ENCODE measurements around the gene ZFTA. TPM values are rescaled to one million over a fixed set of nuclear protein-coding genes. Genes with fewer than 3 reads are reported as not detected.

The ZFTA gene
- total and polyA plus RNA-seq, 2 donors (not counting 1 experiment from before 2014, with no cell fraction given), result 3.4 to 11.8 TPM

- H3K4me1 ChIP-seq (ENCODE audit: control insufficient read depth in 2 of 2, insufficient read depth in 2 of 2, low read length in 2 of 2), result peaks cover 14 to 21% of the 10 kb centered on the region in 2 donors
- Mint-ChIP-seq H3K4me3 (peak overlapping the region; percentile 89), H3K27ac (no peak overlapping the region), H3K27me3 (peaks cover 4% of the 10 kb centered on the region), H3K4me1 (peaks cover 13% of the 10 kb centered on the region), H3K9me3 (ENCODE audit: insufficient read depth) (no peaks in the 10 kb centered on the region)
- peaks cover 0 to 2% of the 10 kb centered on the region in 2 experiments for H3K36me3 ChIP-seq (replicated peaks in 1 of 2; ENCODE audit: control extremely low read depth in 1 of 2, control insufficient read depth in 1 of 2, extremely low read depth in 1 of 2, insufficient read depth in 2 of 2, low read length in 1 of 2)
- WGBS (ENCODE audit: insufficient coverage), result 92% methylated on average over 7 of the region's 7 CpGs
- H2AFZ ChIP-seq (ENCODE audit: insufficient read depth, low read depth, low read length, poor library complexity, severe bottlenecking), result peak overlapping the region; percentile 91
- intact Hi-C loops (cut with micrococcal nuclease), result no loop called here
- ChIA-PET CTCF (interaction anchor here (1.0 to 3.5 kb wide), 7 partner anchors 26 to 381 kb away, joined by 3 to 29 read pairs (median 4); no protein-coding TSS in a partner anchor), POLR2A (interaction anchor here (0.5 kb wide), 1 partner anchor 42 kb away, joined by 3 read pairs; no protein-coding TSS in a partner anchor)
- TF ChIP-seq CTCF (IDR thresholded peaks at IDR 0.05) (no peak), EZH2 (IDR thresholded peaks at IDR 0.05; ENCODE audit: borderline replicate concordance, insufficient read depth, low read depth, low read length, poor library complexity, severe bottlenecking) (no peak)
- H3K27ac ChIP-seq (ENCODE audit: low read length in 2 of 2), result no peak overlapping the region
- H3K79me2 ChIP-seq (ENCODE audit: control insufficient read depth, insufficient read depth, low read length), result peaks cover 12% of the 10 kb centered on the region
- no peaks in the 10 kb centered on the region for H3K9me3 ChIP-seq (ENCODE audit: control extremely low read depth in 1 of 3, control insufficient read depth in 2 of 3, insufficient read depth in 1 of 3, low read length in 2 of 3)
- no peak overlapping the region for H3K4me3 ChIP-seq (ENCODE audit: control extremely low read depth in 1 of 5, extremely low read depth in 1 of 5, insufficient read depth in 1 of 5, low read depth in 2 of 5, low read length in 4 of 5)
- ATAC-seq (ENCODE audit: low read depth) (no peak), DNase-seq (peak; percentile 8)
- peaks cover 0 to 17% (median 2%) of the 10 kb centered on the region in 4 experiments for H3K27me3 ChIP-seq (replicated peaks in 1 of 4; ENCODE audit: control extremely low read depth in 1 of 4, control insufficient read depth in 3 of 4, insufficient read depth in 4 of 4, low read length in 3 of 4)
- H3K4me2 ChIP-seq (replicated peaks; ENCODE audit: low read depth, low read length, poor library complexity, severe bottlenecking), result peak overlapping the region; percentile 98
- H3K9ac ChIP-seq (ENCODE audit: low read length), result peak overlapping the region; percentile 84
- peaks cover 18% of the 10 kb centered on the region for H4K20me1 ChIP-seq (ENCODE audit: control insufficient read depth, insufficient read depth, low read length, poor library complexity, severe bottlenecking)
Observed at GRCh38 chr11:63766531-63767235, 1.9 kb downstream of the ZFTA start.

- intact Hi-C loops (cut with micrococcal nuclease), result no loop called here
- Mint-ChIP-seq H3K4me1 (peaks cover 13% of the 10 kb centered on the region), H3K27me3 (no peaks in the 10 kb centered on the region), H3K27ac (no peak overlapping the region), H3K9me3 (ENCODE audit: insufficient read depth) (no peaks in the 10 kb centered on the region), H3K4me3 (no peak overlapping the region)
- ChIA-PET POLR2A (no interaction called here), CTCF (interaction anchor here (1.2 kb wide), 1 partner anchor 72 kb away, joined by 4 read pairs; no protein-coding TSS in a partner anchor)
- no peak overlapping the region for H3K9ac ChIP-seq (ENCODE audit: low read length)
- 97% methylated on average over 14 of the region's 18 CpGs for WGBS (ENCODE audit: insufficient coverage)
- H3K36me3 ChIP-seq (replicated peaks in 1 of 2; ENCODE audit: control extremely low read depth in 1 of 2, control insufficient read depth in 1 of 2, extremely low read depth in 1 of 2, insufficient read depth in 2 of 2, low read length in 1 of 2), result peaks cover 0 to 2% of the 10 kb centered on the region in 2 experiments
- H2AFZ ChIP-seq (ENCODE audit: insufficient read depth, low read depth, low read length, poor library complexity, severe bottlenecking), result no peak overlapping the region
- DNase-seq (no peak), ATAC-seq (ENCODE audit: low read depth) (no peak)
- no peak overlapping the region for H3K27ac ChIP-seq (ENCODE audit: low read length in 2 of 2)
- no peak overlapping the region for H3K4me3 ChIP-seq (ENCODE audit: control extremely low read depth in 1 of 5, extremely low read depth in 1 of 5, insufficient read depth in 1 of 5, low read depth in 2 of 5, low read length in 4 of 5)
- TF ChIP-seq EZH2 (IDR thresholded peaks at IDR 0.05; ENCODE audit: borderline replicate concordance, insufficient read depth, low read depth, low read length, poor library complexity, severe bottlenecking), result no peak
- no peak for TF ChIP-seq CTCF (IDR thresholded peaks at IDR 0.05)
- H3K9me3 ChIP-seq (ENCODE audit: control extremely low read depth in 1 of 3, control insufficient read depth in 2 of 3, insufficient read depth in 1 of 3, low read length in 2 of 3), result no peaks in the 10 kb centered on the region
- H4K20me1 ChIP-seq (ENCODE audit: control insufficient read depth, insufficient read depth, low read length, poor library complexity, severe bottlenecking), result peaks cover 18% of the 10 kb centered on the region
- H3K27me3 ChIP-seq (replicated peaks in 1 of 4; ENCODE audit: control extremely low read depth in 1 of 4, control insufficient read depth in 3 of 4, insufficient read depth in 4 of 4, low read length in 3 of 4), result peaks cover 0 to 12% (median 2%) of the 10 kb centered on the region in 4 experiments
- H3K79me2 ChIP-seq (ENCODE audit: control insufficient read depth, insufficient read depth, low read length), result peaks cover 12% of the 10 kb centered on the region
- H3K4me2 ChIP-seq (replicated peaks; ENCODE audit: low read depth, low read length, poor library complexity, severe bottlenecking), result no peak overlapping the region
- H3K4me1 ChIP-seq (ENCODE audit: control insufficient read depth in 2 of 2, insufficient read depth in 2 of 2, low read length in 2 of 2), result peaks cover 14 to 21% of the 10 kb centered on the region in 2 donors
Observed at GRCh38 chr11:63765688-63766241, 2.8 kb downstream of the ZFTA start.

Measured in B cell (primary cell).